ENCODE results near the gene TUBB4A. TPM values are rescaled to one million over a fixed set of nuclear protein-coding genes. Genes with fewer than 3 reads are reported as not detected.

The TUBB4A gene
- total and polyA plus RNA-seq, 9 of the 15 experiments (the other 6 are each of a cell fraction or from before 2014, with no cell fraction given), result 0.14 to 7.0 (median 0.75) TPM

DNA sequence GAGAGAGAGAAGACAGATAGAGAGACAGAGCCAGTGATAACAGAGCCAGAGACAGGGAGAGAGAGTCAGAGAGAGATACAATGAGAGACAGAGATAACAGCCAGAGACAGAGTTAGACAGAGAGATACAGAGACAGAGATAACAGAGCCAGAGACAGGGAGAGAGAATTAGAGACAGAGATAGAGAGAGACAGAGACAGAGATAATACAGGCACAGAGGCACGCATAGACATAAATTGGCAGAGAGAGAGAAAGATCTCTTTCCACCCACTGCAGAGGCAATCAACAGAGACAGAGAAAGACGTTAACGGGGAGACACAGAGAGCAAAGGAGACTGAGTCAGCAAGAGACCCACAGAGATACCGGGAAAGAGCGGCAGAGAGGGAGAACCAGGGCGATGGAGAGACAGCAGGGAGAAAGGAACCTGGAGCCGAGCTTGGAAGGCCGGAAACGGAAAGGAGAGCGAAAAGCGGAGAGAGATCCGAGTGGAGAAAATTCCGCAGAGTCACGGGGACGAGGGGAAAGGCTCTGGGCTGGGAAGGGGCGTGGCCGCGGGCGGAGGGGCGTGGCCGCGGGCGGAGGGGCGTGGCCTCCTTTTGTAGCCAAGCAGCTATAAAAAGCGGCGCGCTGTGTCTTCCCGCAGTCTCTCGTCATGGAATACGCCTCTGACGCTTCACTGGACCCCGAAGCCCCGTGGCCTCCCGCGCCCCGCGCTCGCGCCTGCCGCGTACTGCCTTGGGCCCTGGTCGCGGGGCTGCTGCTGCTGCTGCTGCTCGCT, 28.5 kb upstream of the TUBB4A start, which contains the start of gene TNFSF9 (continued):
- TF ChIP-seq, protein P1, sequence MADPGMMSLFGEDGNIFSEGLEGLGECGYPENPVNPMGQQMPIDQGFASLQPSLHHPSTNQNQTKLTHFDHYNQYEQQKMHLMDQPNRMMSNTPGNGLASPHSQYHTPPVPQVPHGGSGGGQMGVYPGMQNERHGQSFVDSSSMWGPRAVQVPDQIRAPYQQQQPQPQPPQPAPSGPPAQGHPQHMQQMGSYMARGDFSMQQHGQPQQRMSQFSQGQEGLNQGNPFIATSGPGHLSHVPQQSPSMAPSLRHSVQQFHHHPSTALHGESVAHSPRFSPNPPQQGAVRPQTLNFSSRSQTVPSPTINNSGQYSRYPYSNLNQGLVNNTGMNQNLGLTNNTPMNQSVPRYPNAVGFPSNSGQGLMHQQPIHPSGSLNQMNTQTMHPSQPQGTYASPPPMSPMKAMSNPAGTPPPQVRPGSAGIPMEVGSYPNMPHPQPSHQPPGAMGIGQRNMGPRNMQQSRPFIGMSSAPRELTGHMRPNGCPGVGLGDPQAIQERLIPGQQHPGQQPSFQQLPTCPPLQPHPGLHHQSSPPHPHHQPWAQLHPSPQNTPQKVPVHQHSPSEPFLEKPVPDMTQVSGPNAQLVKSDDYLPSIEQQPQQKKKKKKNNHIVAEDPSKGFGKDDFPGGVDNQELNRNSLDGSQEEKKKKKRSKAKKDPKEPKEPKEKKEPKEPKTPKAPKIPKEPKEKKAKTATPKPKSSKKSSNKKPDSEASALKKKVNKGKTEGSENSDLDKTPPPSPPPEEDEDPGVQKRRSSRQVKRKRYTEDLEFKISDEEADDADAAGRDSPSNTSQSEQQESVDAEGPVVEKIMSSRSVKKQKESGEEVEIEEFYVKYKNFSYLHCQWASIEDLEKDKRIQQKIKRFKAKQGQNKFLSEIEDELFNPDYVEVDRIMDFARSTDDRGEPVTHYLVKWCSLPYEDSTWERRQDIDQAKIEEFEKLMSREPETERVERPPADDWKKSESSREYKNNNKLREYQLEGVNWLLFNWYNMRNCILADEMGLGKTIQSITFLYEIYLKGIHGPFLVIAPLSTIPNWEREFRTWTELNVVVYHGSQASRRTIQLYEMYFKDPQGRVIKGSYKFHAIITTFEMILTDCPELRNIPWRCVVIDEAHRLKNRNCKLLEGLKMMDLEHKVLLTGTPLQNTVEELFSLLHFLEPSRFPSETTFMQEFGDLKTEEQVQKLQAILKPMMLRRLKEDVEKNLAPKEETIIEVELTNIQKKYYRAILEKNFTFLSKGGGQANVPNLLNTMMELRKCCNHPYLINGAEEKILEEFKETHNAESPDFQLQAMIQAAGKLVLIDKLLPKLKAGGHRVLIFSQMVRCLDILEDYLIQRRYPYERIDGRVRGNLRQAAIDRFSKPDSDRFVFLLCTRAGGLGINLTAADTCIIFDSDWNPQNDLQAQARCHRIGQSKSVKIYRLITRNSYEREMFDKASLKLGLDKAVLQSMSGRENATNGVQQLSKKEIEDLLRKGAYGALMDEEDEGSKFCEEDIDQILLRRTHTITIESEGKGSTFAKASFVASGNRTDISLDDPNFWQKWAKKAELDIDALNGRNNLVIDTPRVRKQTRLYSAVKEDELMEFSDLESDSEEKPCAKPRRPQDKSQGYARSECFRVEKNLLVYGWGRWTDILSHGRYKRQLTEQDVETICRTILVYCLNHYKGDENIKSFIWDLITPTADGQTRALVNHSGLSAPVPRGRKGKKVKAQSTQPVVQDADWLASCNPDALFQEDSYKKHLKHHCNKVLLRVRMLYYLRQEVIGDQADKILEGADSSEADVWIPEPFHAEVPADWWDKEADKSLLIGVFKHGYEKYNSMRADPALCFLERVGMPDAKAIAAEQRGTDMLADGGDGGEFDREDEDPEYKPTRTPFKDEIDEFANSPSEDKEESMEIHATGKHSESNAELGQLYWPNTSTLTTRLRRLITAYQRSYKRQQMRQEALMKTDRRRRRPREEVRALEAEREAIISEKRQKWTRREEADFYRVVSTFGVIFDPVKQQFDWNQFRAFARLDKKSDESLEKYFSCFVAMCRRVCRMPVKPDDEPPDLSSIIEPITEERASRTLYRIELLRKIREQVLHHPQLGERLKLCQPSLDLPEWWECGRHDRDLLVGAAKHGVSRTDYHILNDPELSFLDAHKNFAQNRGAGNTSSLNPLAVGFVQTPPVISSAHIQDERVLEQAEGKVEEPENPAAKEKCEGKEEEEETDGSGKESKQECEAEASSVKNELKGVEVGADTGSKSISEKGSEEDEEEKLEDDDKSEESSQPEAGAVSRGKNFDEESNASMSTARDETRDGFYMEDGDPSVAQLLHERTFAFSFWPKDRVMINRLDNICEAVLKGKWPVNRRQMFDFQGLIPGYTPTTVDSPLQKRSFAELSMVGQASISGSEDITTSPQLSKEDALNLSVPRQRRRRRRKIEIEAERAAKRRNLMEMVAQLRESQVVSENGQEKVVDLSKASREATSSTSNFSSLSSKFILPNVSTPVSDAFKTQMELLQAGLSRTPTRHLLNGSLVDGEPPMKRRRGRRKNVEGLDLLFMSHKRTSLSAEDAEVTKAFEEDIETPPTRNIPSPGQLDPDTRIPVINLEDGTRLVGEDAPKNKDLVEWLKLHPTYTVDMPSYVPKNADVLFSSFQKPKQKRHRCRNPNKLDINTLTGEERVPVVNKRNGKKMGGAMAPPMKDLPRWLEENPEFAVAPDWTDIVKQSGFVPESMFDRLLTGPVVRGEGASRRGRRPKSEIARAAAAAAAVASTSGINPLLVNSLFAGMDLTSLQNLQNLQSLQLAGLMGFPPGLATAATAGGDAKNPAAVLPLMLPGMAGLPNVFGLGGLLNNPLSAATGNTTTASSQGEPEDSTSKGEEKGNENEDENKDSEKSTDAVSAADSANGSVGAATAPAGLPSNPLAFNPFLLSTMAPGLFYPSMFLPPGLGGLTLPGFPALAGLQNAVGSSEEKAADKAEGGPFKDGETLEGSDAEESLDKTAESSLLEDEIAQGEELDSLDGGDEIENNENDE (IDR thresholded peaks at IDR 0.05; ENCODE audit: low read depth, low read length), result no peak
- TF ChIP-seq, protein P2, sequence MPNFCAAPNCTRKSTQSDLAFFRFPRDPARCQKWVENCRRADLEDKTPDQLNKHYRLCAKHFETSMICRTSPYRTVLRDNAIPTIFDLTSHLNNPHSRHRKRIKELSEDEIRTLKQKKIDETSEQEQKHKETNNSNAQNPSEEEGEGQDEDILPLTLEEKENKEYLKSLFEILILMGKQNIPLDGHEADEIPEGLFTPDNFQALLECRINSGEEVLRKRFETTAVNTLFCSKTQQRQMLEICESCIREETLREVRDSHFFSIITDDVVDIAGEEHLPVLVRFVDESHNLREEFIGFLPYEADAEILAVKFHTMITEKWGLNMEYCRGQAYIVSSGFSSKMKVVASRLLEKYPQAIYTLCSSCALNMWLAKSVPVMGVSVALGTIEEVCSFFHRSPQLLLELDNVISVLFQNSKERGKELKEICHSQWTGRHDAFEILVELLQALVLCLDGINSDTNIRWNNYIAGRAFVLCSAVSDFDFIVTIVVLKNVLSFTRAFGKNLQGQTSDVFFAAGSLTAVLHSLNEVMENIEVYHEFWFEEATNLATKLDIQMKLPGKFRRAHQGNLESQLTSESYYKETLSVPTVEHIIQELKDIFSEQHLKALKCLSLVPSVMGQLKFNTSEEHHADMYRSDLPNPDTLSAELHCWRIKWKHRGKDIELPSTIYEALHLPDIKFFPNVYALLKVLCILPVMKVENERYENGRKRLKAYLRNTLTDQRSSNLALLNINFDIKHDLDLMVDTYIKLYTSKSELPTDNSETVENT (CRISPR knock-in tag; IDR thresholded peaks at IDR 0.05), result peak; percentile 94
- TF ChIP-seq, protein P3, sequence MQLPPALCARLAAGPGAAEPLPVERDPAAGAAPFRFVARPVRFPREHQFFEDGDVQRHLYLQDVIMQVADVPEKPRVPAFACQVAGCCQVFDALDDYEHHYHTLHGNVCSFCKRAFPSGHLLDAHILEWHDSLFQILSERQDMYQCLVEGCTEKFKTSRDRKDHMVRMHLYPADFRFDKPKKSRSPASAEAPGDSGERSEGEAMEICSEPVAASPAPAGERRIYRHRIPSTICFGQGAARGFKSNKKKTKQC (CRISPR knock-in tag; IDR thresholded peaks at IDR 0.05), result no peak; the same call in 1 of the 2 replicates
- TF ChIP-seq FOXA1 (IDR thresholded peaks at IDR 0.05; ENCODE audit: borderline replicate concordance), result no peak
- no peak for TF ChIP-seq NCOA6 (IDR thresholded peaks at IDR 0.05)
- TF ChIP-seq GTF2E2 (tag; IDR thresholded peaks at IDR 0.05), result peak; percentile 95
